Muscle layer of duodenum (tissue), 2 donors: ENCODE results near the gene HBP1.
"Not testable (repeated sequence)": the region's sequence is repeated elsewhere in the genome, so short reads cannot be mapped to it uniquely, and the experiment has no call there.

Experiments used
- H3K27ac ChIP-seq: one replicate; pipeline ENCODE4 v1.7.0; 2013; ENCODE audit warnings: mild to moderate bottlenecking, low read length
- H3K27me3 ChIP-seq: one replicate; pipeline ENCODE4 v1.7.0; 2013; ENCODE audit warnings: low read depth, mild to moderate bottlenecking, control low read depth, low read length
- H3K36me3 ChIP-seq, 2 donors: one replicate each; pipeline ENCODE4 v1.7.0; 2013; ENCODE audit warnings: low read length in 2 of 2, control low read depth in 1 of 2, mild to moderate bottlenecking in 1 of 2; ENCODE audit not compliant: insufficient read depth in 2 of 2, control insufficient read depth in 1 of 2
- H3K4me1 ChIP-seq, 2 donors: one replicate each; pipeline ENCODE4 v1.7.0; 2013; ENCODE audit warnings: low read length in 2 of 2, mild to moderate bottlenecking in 2 of 2, control low read depth in 1 of 2, moderate library complexity in 1 of 2; ENCODE audit not compliant: insufficient read depth in 2 of 2, control insufficient read depth in 1 of 2
- H3K4me3 ChIP-seq, 2 donors: one replicate each; pipeline ENCODE4 v1.7.0; 2013; ENCODE audit warnings: low read length in 2 of 2, low read depth in 1 of 2, mild to moderate bottlenecking in 1 of 2
- H3K9me3 ChIP-seq, 2 donors: one replicate each; pipeline ENCODE4 v1.7.0; 2013; ENCODE audit warnings: low read length in 2 of 2, control low read depth in 1 of 2, mild to moderate bottlenecking in 1 of 2; ENCODE audit not compliant: control insufficient read depth in 1 of 2
- donor health status: healthy.

The HBP1 gene

GRCh38 chr7:107233981-107234380 lies 65.2 kb downstream of the HBP1 start:
- H3K36me3 ChIP-seq = peaks cover 3 to 24% of the 10 kb centered on the region in 2 donors
- no peaks in the 10 kb centered on the region for H3K9me3 ChIP-seq

DNA sequence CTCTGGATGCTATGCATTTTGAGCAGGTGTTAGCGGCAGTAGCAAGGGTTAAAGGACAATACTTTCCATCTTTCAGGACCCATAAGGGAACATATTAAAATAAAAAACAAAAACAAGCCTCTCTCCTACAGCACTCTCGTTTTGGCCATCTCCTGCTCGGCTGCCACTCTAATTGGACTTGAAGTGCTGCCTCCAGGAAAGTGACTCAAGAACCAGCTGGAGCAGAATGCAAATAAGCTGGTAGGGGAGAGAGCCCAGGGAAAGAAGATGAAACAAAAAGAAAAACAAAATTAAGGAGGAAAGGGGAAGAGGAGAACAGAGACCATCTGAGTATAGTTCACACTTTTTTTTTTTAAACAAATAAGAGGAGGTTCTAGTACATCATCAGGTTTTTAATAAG lies 65.6 kb downstream of the HBP1 start:
- no peaks in the 10 kb centered on the region for H3K4me1 ChIP-seq
- H3K27me3 ChIP-seq = no peaks in the 10 kb centered on the region
- peaks cover 3 to 23% of the 10 kb centered on the region in 2 donors for H3K36me3 ChIP-seq
- no peaks in the 10 kb centered on the region for H3K9me3 ChIP-seq
- no peak overlapping the region for H3K27ac ChIP-seq
- no peak overlapping the region for H3K4me3 ChIP-seq

More at GRCh38 chr7:107233981-107234380, 65.2 kb downstream of the HBP1 start:
- no peak overlapping the region for H3K27ac ChIP-seq
- H3K27me3 ChIP-seq = no peaks in the 10 kb centered on the region
- H3K4me3 ChIP-seq = no peak overlapping the region
- H3K4me1 ChIP-seq = no peaks in the 10 kb centered on the region

DNA sequence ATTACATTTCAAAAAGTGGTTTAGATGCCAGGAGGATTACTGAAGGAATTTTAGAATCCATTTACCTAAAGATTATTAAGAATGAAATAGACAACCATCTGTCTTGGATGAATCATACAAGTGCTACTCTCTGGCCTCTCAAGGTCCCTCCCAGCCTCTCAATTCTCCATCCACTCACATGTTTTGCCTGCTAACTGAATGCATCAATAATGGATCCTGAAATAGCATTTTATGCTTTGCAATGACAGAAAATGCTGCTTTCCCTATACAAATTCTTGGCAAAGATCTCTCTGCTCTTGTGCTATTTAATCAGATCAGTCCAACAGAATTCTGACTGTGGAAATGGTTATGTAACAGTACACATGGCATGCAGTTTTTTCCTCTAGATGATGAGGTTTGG lies 68.1 kb downstream of the HBP1 start:
- peaks cover 3 to 12% of the 10 kb centered on the region in 2 donors for H3K36me3 ChIP-seq
- no peak overlapping the region for H3K27ac ChIP-seq
- H3K27me3 ChIP-seq = no peaks in the 10 kb centered on the region
- no peak overlapping the region for H3K4me3 ChIP-seq
- H3K9me3 ChIP-seq = no peaks in the 10 kb centered on the region
- no peaks in the 10 kb centered on the region for H3K4me1 ChIP-seq

GRCh38 chr7:107237451-107237850 lies 68.6 kb downstream of the HBP1 start:
- Histone ChIP-seq H3K27me3 (no peaks in the 10 kb centered on the region), H3K4me1 (no peaks in the 10 kb centered on the region), H3K36me3 (peaks cover 3 to 12% of the 10 kb centered on the region in 2 donors), H3K27ac (no peak overlapping the region), H3K9me3 (no peaks in the 10 kb centered on the region), H3K4me3 (no peak overlapping the region)

DNA sequence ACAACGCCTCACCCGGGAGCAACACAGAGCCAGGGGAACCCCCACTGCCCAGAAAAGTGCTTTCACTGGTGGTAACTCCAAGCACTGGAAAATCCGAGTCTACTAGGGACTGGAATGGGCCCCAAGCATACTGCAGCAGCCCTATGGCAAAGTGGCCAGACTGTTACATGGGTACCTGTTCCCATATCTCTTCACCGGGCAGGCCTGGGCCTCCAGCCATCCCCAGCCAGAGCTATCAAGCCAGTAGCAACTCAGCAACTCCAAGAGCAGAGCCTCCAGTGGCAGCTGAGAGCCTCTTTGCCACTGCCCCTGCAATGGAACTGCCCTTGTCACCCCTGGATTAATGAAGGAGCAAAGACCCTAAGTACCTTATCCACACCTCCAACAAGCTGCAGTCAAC lies 73.5 kb downstream of the HBP1 start:
- H3K36me3 ChIP-seq = peaks cover 0 to 11% of the 10 kb centered on the region in 2 donors
- no peak overlapping the region for H3K4me3 ChIP-seq
- H3K4me1 ChIP-seq = no peaks in the 10 kb centered on the region

DNA sequence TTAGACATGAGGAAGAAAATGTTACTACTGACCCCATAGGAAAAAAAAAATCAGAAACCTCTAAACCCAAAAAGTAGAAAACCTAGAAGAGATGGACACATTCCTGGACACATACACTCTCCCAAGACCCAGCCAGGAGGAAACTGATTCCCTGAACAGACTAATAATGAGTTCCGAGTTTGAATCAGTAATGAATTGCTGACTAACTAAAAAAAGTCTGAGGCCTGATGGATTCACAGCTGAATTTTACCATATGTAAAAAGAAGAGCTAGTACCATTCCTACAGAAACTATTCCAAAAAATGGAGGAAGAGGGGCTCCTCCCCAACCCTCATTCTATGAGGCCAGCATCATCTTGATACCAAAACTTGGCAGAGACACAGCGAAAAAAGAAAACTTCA lies 75.8 kb downstream of the HBP1 start:
- Histone ChIP-seq H3K9me3 (peaks cover 0 to 6% of the 10 kb centered on the region in 2 donors), H3K36me3 (peaks cover 9 to 22% of the 10 kb centered on the region in 2 donors), H3K4me3 (no peak overlapping the region)

More for the DNA sequence above, 73.5 kb downstream of the HBP1 start:
- Histone ChIP-seq H3K27ac (no peak overlapping the region), H3K27me3 (no peaks in the 10 kb centered on the region), H3K9me3 (peaks cover 0 to 6% of the 10 kb centered on the region in 2 donors)

DNA sequence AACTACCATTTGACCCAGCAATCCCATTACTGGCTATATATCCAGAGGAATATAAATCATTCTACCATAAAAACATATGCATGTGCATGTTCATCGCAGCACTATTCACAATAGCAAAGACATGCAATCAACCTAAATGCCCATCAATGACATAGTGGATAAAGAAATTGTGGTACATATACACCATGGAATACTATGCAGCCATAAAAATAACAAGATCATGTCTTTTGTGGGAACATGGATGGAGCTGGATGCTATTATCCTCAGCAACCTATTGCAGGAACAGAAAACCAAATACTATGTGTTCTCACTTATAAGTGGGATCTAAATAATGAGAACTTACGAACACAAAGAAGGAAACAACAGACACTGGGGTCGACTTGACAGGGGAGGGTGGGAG lies 78.0 kb downstream of the HBP1 start:
- not testable (repeated sequence) for H3K4me1 ChIP-seq, H3K27ac ChIP-seq, H3K4me3 ChIP-seq, H3K9me3 ChIP-seq, H3K27me3 ChIP-seq
- peaks cover 9 to 22% of the 10 kb centered on the region in 2 donors for H3K36me3 ChIP-seq

More for the DNA sequence above, 75.8 kb downstream of the HBP1 start:
- H3K4me1 ChIP-seq = no peaks in the 10 kb centered on the region
- H3K27ac ChIP-seq = no peak overlapping the region
- H3K27me3 ChIP-seq = no peaks in the 10 kb centered on the region

DNA sequence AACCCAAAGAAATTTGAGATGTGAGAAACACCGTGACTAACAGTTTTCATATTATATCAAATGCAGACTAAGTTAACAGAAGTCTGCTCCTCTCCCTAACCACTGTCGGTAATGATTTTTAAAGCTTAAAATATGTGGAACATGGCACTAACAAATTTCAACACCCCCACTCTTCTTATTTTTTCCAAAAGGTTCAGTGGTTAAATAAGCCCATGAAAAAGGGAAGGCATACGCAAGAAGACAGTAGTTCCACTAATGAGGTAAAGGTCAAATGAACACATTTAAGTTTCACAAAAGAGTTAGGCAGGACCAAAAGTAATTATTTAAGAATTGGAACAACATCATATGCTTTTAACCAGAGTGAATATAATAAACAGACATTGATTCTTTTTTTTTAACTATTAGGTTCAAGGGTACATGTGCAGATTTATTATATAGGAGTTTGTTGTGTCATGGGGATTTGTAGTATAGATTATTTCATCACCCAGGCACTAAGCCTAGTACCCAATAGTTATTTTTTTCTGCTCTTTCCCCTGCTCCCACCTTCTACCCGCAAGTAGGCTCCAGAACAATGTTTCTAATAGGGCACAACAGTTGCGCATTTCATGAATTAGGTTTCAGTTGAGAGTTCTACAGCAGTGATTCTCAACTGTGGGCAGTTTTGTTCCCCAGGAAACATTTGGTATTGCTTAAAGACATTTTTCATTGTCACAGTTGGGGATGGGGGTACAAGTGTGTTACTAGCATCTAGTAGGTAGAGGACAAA lies 79.9 kb downstream of the HBP1 start:
- H3K27ac ChIP-seq = no peak overlapping the region
- H3K27me3 ChIP-seq = no peaks in the 10 kb centered on the region
- peaks cover 9 to 22% of the 10 kb centered on the region in 2 donors for H3K36me3 ChIP-seq
- no peaks in the 10 kb centered on the region for H3K4me1 ChIP-seq
- H3K4me3 ChIP-seq = no peak overlapping the region
- H3K9me3 ChIP-seq = peaks cover 0 to 6% of the 10 kb centered on the region in 2 donors

GRCh38 chr7:107251963-107252362 lies 83.2 kb downstream of the HBP1 start:
- Histone ChIP-seq H3K27me3 (no peaks in the 10 kb centered on the region), H3K9me3 (no peaks in the 10 kb centered on the region), H3K4me1 (no peaks in the 10 kb centered on the region), H3K27ac (no peak overlapping the region), H3K4me3 (no peak overlapping the region), H3K36me3 (peaks cover 9 to 12% of the 10 kb centered on the region in 2 donors)
